Activated CD8-positive, alpha-beta memory T cell treated with anti-CD3 and anti-CD28 coated beads, Interleukin-2, amount 50 U/mL, for 24 hours (primary cell): ENCODE measurements around the gene LPIN3.

Experiments
- DNase-seq: peaks from one replicate; pipeline ENCODE4 v3.0.0-alpha.2; 2020; ENCODE audit errors: extremely low read depth

LPIN3 gene

DNA sequence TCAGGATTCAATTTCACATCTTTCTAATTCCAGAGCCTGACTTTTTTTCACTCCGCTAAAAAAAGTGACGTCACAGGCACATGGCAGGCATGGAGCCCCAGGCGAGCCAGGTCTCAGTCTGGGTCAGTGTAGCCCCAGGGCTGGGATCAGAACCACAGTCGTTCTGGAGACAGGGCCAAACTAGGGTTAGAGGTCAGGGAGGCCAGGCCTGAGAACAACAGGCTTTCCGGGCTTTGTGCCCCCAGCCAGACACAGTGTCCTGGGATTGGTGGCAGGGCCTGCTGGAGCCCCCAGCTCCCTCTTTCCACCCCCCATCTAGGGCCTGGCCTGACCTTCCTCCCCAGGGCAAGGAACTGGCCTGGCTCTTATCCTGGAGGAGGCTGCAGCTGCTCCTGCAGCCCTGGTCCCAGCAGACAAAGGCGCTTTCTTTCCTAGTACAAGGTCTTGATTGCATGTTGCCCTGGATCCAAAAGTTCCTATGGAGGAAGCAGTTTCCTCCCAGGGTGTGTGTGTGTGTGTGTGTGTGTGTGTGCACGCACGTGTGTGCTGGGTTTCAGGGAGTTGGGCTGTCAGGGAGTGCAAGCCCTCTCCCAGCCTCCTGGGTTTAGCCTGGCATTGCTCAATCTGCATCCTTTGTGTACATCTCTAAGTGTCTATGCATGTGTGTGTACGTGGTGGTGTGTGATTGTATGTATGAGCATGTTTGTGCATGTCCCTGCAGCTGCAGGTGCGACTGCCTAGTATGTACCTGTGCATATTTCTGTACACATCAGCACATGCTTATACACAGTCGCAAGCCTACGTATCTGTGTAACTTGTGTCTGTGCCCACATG is 52.5 kb downstream of the LPIN3 start:
- no peak for DNase-seq

DNA sequence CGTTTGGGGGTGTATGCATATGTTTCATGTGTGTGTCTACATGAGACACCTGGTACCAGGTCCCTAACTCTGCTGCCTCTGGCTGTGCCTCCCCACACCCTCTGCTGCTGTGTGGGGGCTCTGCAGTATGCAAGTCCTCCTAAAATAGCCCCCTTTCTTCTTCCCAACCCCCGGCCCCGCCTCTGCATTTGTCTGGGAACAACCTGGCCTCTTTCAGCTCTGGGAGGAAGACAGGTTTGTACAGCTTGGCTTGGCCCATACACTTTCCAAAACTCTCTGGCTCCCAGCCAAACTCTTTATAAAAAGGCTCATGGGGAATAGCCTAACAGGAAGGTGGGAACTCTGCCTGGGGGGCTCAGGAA is 53.1 kb downstream of the LPIN3 start:
- no peak for DNase-seq

GRCh38 chr20:41394081-41394480 is 53.5 kb downstream of the LPIN3 start:
- DNase-seq: no peak

DNA sequence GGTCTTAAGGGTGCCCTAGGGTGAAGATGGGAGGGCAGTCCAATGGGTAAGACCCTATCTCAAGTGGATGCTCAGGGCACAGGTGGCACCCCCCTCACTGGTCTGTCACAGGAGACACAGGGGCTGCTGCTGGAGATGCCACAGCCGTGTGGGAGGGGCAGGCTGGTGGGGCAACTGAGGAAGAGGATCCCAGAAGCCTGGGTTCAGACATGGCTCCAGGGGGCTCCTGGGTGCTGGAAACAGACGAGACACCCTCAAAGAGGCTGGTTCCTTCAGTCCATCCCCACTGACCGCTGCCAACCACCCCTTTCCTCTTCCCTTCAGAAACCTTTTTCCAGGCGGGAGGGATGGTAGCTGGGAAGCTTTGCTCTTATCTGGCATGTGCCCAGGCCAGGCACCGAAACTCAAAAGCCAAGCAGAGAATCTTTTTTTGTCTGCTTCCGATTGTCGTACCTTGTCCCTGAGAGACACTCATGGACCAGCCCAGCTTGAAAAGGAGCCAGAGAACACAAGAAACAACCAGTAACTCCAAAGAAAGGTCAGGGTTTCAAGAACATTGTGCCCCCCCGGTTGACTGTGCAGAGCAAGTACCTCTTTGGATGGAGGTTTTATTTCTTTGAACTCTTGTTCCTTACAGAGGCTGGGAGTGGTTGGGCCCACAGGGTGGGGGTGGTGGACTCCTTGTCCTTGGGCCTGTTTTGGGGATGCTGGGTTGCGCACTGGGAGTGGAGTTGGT is 54.5 kb downstream of the LPIN3 start:
- no peak for DNase-seq

DNA sequence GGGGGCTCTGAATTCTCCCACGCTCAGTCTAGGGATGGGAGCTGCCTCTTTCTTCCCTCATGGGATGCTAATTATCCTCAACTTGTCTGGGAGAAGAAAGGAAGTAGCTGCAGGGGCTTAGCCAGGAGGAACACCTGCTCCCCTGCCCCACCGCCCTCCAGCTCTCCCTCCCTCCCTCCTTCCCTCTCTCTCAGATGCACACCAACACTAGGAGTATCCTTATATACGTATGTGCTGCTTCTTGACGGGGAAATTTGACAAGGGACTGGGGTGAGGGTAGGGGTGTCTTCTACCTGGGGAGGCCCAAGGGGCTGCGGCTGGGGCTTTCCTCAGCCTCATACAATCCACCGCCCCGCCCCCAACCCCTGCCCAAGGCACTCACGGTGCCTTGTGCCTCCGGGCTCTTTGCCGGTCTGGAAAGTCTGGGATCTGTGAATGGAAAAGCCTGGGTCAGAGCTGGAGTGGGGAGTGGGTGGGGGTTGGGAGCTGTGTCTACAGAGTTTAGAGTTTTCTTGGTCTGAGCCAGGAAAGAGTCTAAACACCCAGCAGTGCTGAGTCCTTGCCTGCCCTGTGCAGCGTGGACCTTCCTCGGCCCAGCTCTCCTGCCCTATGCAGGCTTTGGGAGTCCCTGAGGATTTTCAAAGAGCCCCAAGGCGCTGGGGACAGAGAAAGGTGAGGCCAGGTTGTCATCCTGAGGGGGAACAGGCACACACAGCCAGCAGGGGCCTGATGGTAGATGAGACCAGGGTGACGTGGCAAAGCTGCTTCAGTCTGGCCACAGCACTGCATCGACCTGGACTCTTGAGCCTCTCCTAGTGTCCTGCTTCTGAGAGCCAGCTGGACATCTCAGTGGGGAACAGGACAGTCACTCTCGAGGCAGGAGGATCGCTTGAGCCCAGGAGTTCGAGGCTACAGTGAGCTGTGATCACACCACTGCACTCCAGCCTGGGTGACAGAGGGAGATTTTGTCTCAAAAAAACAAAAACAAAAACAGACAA is 55.3 kb downstream of the LPIN3 start:
- DNase-seq: no peak

DNA sequence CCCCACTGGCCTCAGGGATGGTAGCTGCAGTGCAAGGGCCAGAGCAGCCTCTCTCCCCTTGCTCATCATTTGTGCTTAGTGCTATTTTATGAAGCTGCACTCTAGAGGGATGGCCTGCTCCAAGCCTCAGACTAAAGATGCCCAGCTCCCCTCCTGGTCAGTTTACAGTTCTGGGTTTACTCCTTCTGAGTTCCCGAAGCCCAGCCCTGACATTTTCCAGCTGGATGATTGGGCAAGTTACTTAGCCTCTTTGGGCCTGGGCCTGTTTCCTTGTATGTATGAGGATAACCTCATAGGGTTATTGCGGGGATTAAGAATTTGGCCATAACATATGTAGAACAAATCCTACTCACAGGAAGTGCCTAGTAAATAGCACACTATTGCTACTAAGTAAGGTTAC is 57.8 kb downstream of the LPIN3 start:
- no peak for DNase-seq

- DNase-seq: no peak
Observed at GRCh38 chr20:41403604-41404003, 63.0 kb downstream of the LPIN3 start.

- no peak for DNase-seq
Observed at GRCh38 chr20:41405436-41405835, 64.8 kb downstream of the LPIN3 start.

GRCh38 chr20:41406353-41406752 is 65.7 kb downstream of the LPIN3 start:
- no peak for DNase-seq

DNA sequence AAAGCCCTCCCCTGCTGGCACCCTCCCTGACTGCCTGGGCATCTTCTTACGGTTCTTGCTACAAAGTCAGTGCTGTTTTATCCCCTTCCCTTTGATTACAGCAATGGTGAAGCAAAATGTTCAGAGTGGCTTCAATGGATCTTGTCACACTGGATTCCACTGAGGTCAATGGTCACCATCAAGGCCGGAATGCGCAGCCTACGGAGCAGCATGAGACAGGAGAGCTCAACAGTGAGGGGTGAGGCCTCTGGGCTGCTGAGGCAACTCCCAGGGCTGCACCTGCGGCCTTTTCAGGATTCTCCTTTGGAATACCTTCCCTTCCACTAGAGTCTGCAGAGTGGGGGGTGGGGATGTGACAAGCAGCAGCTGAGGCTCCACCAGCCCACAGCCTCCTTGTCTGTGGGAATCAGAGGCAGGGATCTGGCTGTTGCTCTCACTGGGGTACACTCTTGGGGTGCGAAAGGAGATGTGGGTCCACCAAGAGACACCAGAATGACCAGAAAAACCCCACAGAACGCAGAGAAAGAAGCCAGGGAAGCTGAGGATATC is 66.3 kb downstream of the LPIN3 start:
- DNase-seq: no peak

GRCh38 chr20:41407607-41408006 is 67.0 kb downstream of the LPIN3 start:
- no peak for DNase-seq

GRCh38 chr20:41408156-41408794 is 67.7 kb downstream of the LPIN3 start:
- no peak for DNase-seq

GRCh38 chr20:41408986-41409385 is 68.4 kb downstream of the LPIN3 start:
- no peak for DNase-seq
